Parathyroid adenoma (tissue), 2 donors: ENCODE measurements around the gene WSCD2.

ENCODE experiments used
- H2AFZ ChIP-seq: fragments of 300-600 bp; sonication (generic); one replicate; pipeline ENCODE4 v1.7.0; 2017; ENCODE audit warnings: antibody characterized with exemption, mild to moderate bottlenecking
- H3K27ac ChIP-seq: fragments of 300-600 bp; sonication (generic); one replicate; pipeline ENCODE4 v1.7.0; 2017
- H3K27me3 ChIP-seq: fragments of 300-600 bp; sonication (generic); one replicate; pipeline ENCODE4 v1.7.0; 2017; ENCODE audit warnings: low read length; ENCODE audit not compliant: control insufficient read depth, insufficient read depth
- H3K36me3 ChIP-seq: fragments of 300-600 bp; sonication (generic); one replicate; pipeline ENCODE4 v1.7.0; 2017; ENCODE audit warnings: low read length; ENCODE audit not compliant: control insufficient read depth, insufficient read depth
- H3K4me1 ChIP-seq: fragments of 300-600 bp; sonication (generic); one replicate; pipeline ENCODE4 v1.7.0; 2017; ENCODE audit warnings: control low read depth
- H3K4me2 ChIP-seq: fragments of 300-600 bp; sonication (generic); one replicate; pipeline ENCODE4 v1.7.0; 2017; ENCODE audit warnings: low read length
- H3K4me3 ChIP-seq: fragments of 300-600 bp; sonication (generic); one replicate; pipeline ENCODE4 v1.7.0; 2017; ENCODE audit warnings: low read depth, low read length
- H3K79me2 ChIP-seq: fragments of 300-600 bp; sonication (generic); one replicate; pipeline ENCODE4 v1.7.0; 2017; ENCODE audit warnings: control low read depth
- H3K9ac ChIP-seq: fragments of 300-600 bp; sonication (generic); one replicate; pipeline ENCODE4 v1.7.0; 2017; ENCODE audit warnings: mild to moderate bottlenecking
- H3K9me3 ChIP-seq: fragments of 300-600 bp; sonication (generic); one replicate; pipeline ENCODE4 v1.7.0; 2017; ENCODE audit warnings: low read length; ENCODE audit not compliant: control insufficient read depth
- TF ChIP-seq, protein P1 (sequence below): fragments of 300-600 bp; sonication (generic); IDR thresholded peaks from one replicate; pipeline ENCODE4 v1.7.0; 2017; ENCODE audit warnings: antibody characterized with exemption, mild to moderate bottlenecking
- donor health status: primary hyperparathyroidism.

WSCD2 gene

DNA sequence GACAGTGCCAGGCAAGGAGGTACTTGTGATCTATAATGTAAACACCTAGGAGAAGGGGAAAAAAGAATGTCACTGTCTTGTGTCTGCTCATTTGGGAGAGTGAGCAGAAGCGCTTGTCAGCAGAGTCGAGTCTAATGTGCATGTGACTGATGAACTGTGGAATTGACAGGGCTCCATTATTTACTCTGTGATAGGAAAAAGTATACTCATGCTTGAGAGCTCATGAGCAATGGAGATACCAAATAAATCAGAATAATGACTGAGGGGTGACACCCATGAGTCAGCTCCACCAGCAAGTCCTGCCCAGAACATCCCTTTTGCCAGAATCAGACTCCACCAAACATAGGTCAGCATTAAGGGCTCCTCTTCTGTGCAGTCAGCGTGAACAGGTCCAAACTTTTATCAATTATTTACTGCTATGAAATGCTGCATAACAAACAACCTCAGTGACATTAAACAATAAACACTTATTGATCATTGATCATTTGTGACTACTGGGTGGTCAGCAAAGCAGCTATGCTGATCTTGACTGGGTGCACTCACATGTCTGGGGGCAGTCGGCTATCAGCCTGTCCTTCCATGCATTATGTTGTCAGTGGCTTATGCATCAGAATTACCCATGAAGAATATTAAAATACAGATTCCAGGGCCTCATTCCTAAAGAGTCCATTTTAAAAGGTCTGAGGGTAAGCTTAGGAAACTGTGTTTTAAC is 29.2 kb upstream of the WSCD2 start:
- Histone ChIP-seq H3K36me3 (no peaks in the 10 kb centered on the region), H3K9ac (no peak overlapping the region), H3K4me2 (no peak overlapping the region), H3K27me3 (no peaks in the 10 kb centered on the region), H3K4me3 (no peak overlapping the region), H3K4me1 (no peaks in the 10 kb centered on the region), H3K79me2 (no peaks in the 10 kb centered on the region), H3K27ac (no peak overlapping the region), H2AFZ (no peak overlapping the region), H3K9me3 (no peaks in the 10 kb centered on the region)
- TF ChIP-seq, protein P1, sequence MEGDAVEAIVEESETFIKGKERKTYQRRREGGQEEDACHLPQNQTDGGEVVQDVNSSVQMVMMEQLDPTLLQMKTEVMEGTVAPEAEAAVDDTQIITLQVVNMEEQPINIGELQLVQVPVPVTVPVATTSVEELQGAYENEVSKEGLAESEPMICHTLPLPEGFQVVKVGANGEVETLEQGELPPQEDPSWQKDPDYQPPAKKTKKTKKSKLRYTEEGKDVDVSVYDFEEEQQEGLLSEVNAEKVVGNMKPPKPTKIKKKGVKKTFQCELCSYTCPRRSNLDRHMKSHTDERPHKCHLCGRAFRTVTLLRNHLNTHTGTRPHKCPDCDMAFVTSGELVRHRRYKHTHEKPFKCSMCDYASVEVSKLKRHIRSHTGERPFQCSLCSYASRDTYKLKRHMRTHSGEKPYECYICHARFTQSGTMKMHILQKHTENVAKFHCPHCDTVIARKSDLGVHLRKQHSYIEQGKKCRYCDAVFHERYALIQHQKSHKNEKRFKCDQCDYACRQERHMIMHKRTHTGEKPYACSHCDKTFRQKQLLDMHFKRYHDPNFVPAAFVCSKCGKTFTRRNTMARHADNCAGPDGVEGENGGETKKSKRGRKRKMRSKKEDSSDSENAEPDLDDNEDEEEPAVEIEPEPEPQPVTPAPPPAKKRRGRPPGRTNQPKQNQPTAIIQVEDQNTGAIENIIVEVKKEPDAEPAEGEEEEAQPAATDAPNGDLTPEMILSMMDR: no peak

DNA sequence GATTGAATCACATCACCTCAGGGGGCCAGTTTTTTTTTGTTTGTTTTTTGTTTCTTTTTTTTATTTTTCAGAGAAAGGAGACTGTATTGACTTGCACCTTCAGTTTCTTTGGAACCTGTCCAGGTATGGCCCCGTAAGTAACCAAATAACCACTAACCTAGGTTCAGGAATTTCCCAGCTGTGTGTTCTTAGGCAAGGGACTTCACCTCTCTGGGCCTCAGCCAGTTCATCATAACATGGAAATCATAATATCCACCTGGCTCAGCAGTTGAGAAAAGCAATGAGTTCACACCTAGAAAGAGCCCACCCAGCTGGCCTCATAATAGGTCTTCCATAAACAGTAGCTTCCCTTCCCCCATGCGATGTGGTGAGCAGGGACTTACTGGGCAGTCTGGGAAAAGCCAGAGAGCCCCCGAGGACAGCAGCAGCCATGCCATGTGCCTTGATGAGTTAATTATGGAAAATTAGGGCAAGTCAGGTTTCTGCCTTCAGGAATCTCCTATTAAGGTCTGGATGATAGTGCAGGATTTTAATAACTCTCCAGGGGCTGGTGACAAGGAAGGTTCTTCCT is 27.4 kb upstream of the WSCD2 start:
- no peak overlapping the region for H3K4me3 ChIP-seq
- H3K79me2 ChIP-seq: no peaks in the 10 kb centered on the region
- H3K9me3 ChIP-seq: no peaks in the 10 kb centered on the region
- no peak overlapping the region for H3K9ac ChIP-seq
- no peaks in the 10 kb centered on the region for H3K36me3 ChIP-seq
- H2AFZ ChIP-seq: no peak overlapping the region
- no peaks in the 10 kb centered on the region for H3K27me3 ChIP-seq
- no peak overlapping the region for H3K27ac ChIP-seq
- H3K4me2 ChIP-seq: no peak overlapping the region
- TF ChIP-seq, protein P1: no peak
- no peaks in the 10 kb centered on the region for H3K4me1 ChIP-seq

DNA sequence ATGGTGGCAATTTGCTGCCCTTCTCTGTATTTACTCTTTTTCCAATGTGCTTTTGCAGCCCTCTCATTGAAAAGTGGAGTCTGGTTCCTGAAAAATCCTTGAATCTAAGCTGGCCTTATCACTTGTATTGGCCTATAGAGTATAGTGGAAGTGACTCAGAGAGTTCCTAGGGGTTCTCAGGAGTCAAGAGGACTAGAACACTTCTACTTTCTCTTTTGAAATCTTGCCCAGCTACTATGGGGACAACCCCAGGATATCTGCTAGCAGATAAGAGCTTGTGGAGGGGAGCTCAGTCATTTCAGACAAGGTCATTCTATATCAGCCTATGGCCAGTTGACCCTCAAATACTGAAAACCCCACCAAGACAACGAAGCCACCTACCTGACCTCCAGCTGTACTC is 26.7 kb upstream of the WSCD2 start:
- no peak overlapping the region for H3K27ac ChIP-seq
- H3K4me3 ChIP-seq: no peak overlapping the region
- H3K4me2 ChIP-seq: no peak overlapping the region
- no peak overlapping the region for H3K9ac ChIP-seq
- no peaks in the 10 kb centered on the region for H3K4me1 ChIP-seq
- TF ChIP-seq, protein P1: no peak
- H3K36me3 ChIP-seq: no peaks in the 10 kb centered on the region
- H3K27me3 ChIP-seq: no peaks in the 10 kb centered on the region
- no peak overlapping the region for H2AFZ ChIP-seq
- no peaks in the 10 kb centered on the region for H3K9me3 ChIP-seq
- no peaks in the 10 kb centered on the region for H3K79me2 ChIP-seq

DNA sequence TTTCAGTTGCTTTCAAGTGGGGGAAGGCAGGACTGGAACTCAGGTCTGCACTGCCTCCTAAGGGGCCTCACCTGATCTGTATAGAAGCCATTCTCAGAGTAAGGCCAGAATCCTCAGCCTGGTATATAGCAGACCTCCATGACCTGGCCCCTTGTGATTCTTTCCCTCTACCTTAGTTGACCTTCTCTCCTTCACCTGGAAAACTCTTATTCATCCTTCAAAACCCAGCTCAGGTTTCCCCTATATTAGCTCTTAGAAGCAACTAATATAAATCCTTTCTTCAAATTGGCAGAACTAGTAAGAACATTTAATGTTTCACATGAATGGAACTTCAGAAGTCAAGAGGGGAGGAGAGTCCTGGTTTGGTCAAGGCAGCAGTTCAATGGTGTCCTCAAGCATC is 26.0 kb upstream of the WSCD2 start:
- H2AFZ ChIP-seq: no peak overlapping the region
- no peaks in the 10 kb centered on the region for H3K9me3 ChIP-seq

More for the DNA sequence above, 26.0 kb upstream of the WSCD2 start:
- H3K4me3 ChIP-seq: no peak overlapping the region
- no peaks in the 10 kb centered on the region for H3K36me3 ChIP-seq
- no peak overlapping the region for H3K27ac ChIP-seq
- H3K27me3 ChIP-seq: no peaks in the 10 kb centered on the region
- no peaks in the 10 kb centered on the region for H3K4me1 ChIP-seq
- no peak overlapping the region for H3K4me2 ChIP-seq
- no peak overlapping the region for H3K9ac ChIP-seq
- TF ChIP-seq, protein P1: no peak
- H3K79me2 ChIP-seq: no peaks in the 10 kb centered on the region
